ENCODE results near the gene FEM1B. TPM values are rescaled to one million over a fixed set of nuclear protein-coding genes. Genes with fewer than 3 reads are reported as not detected.
A peak's percentile ranks its signal among the peaks of the same experiment; 100 is the strongest.

FEM1B gene
- total RNA-seq, 1 donor from 2014 or later: 47.0 TPM

DNA sequence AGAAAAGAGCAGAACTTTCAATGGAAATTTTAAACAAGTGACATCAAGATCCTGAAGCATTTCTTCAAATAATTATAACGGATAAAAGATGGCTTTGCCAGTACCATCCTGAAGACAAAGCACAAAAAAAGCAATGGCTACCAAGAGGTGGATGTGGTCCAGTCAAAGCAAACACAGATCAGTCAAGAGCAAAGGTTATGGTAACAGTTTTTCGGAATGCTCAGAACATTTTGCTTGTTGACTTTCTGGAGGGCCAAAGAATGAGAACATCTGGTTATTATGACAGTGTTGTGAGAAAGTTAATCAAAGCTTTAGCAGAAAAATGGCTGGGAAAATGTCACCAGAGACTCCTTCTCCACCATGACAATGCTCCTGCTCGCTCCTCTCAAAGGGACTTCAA is 31.5 kb downstream of the FEM1B start:
- DNase-seq: no peak

DNA sequence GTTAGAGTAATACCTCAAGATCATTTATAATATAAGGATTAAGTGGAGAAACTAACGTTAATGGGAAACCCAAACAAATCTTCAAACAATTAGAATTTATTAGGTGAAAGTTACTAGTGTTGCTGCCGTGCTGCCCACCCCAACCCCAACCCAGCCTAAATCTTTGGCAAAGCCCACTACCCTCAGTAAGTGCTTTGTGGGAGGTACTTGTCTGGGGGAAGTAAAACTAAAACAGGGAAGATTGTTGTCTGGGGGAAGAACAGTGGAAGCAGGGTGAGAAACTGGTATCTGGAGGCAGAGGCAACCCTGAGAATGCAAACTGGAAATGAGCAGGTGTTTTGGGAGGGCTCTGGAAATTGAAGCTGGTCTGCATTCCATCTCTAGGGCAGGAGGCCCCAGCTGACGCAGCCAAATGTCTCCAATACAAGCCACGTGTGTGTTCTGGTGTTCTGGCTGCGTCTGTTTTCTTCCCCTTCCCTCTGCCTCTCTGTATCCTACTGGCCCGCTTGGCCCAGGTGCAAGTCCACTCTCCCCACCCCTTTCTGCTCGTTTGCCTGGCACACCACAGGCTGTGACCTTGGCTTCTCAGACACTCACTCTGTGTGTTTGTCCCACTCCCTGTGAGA is 32.7 kb downstream of the FEM1B start:
- no peak for DNase-seq

DNA sequence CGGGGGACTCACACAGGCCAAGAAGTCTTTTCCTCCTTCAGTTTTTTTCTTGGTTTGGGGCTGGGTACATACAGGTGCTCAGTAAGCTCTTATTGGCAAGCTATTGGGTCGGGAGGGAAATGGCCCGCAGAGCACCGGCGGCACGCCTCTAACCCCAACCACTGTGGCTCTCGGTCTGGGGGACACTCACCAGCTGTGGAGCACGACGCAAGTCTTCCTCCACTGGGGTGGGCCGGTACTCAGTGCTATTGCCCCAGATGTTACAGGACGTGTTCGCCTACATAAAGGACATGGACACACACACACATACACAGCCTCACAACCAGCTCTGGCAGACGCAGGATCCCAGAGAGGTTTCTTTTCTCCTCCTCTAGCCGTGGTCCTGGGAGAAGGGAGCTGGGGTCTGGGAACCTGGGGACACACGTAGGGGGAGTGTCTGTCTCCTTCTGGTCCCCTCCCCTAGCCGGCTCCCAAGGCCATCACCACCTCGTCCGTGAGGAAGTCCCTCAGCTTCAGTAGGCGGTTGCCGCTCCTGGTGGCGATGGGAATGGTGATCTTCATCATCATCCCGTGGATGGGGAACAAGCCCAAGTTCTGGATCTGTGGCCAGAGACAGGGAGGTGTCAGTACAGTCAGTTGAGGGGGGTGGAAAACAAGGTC is 33.4 kb downstream of the FEM1B start:
- no peak for DNase-seq

DNA sequence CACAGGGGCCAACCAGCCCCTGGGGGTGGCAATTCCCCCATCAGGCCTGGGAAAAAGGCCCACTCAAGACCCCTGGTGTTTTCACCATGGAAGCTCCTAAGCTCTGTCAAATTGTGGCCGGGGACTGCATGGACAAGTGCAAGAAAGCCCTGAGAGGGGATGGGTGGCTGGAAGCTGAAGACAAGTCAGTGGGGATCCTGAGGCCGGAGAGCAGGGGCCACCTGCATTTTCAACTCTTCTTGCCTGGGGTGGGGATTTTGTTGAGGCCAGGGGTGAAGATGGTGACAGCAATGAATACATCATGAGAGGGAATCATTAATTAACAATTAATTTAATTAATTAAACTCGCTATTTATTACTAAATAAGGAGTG is 33.9 kb downstream of the FEM1B start:
- no peak for DNase-seq

DNA sequence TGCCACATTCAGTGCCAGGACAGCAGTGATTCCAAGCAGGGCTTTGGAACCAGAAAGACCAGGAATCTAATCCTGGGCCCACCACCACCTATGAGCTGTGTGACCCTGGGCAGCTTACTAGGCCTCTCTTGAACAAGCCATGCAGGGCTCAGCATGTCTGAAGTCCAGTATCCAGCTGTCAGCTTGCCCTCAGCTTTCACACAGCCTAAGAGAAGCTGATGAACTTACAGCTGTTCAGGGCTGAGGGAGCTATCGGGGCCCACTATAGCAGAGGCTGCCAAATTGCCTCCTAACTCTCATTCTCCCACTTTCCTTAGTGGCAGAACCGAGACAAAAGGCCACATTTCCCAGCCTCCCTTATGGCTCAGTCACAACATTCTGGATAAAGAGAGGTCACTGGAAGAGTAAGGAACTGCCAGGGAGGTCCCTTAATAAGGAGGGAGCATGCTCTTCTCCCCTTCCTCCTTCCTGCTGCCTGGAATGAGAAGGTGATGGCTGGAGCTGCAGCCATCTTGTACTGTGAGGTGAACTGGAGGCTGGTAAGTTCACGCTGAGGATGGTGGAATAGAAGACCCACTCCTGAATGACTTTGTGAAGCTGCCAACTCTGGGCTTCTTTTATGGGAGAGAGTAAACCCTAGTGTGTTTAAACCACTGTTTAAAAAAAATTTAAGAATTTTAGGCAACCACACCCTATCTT is 34.5 kb downstream of the FEM1B start:
- no peak for DNase-seq

DNA sequence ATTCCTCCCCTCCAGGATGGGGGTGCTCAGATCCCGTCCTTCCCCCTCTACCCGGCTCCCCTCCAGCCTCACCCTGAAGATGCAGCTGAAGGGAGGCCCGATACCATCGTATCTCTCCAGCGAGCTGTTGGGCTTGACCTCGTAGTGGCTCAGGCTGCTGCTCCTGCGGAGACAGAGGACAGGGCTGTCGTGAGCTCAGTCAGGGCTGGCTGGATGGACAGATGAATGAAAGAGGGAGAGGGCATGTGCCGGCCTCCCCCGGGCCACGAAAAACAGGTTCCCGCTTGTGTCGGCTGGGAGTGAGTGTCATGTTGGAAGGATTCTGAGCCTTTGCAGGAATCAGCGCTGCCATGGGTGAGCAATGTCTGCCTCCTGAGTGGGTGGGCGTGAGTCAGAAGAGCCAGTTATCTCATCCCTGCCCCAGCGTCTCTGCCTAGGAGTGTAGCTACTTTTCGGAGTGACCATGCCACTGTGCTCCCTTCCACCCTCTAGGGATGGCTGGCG is 35.2 kb downstream of the FEM1B start:
- no peak for DNase-seq

DNA sequence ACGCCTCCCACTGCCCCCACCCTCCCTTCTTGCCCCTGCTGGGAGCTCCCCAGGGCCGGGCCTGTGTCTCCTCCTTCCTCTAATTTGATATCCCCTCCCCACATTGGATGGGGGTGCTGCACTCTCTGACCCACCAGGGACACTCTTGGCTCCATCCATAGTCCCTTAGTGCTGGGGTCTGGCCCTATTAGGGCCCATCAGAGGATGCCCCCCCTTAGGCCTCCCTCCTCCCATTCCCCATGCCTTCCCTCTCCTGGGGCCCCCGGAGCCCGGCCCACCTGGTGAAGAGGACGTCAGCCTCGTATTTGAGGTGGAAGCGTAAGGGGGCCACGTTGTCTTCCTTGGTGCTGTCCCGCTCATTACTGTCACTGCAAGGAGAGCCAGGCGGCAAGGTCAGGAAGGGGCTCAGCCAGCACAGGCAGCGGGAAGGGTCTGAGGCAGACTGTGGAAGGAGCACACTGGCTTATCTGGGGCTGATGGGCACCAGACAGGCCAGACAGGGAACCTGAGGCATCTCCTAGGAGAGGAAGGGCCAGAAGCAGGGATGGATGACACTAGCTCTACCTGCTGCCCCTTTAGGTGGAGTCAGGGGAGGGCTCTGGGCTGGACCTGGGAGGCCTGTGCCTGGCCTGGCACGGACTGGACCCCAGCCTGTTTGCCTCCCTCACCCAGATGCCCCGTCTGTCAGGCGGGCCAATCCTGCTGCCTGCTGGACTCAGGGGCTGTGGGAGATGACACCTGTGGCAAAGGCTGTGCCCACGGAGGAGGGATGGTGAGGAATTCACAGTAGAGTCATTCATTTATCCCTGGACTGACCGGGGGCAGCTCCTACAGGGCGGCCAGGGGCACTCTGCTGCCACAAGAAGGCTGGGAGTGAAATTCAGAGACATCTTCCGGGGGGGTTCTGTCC is 36.2 kb downstream of the FEM1B start:
- DNase-seq: no peak

DNA sequence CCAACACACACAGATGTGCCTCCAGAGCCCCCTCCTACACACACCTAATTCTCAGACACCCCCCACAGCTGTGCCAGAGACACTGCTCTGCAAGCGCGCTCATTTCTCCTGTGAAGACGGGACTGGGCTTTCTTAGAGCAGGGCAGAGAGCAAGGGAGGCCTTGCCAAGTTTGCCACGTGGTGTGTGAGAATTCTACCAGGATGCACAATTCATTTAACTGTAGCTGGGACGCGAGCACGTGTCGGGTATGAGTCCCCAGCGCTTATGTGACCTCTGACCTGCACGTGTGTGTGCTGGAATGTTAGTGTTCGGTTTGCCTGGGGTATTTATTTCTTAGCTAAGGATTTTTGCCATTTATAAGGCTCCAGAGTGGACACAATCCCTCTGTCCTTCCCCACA is 37.0 kb downstream of the FEM1B start:
- no peak for DNase-seq

DNA sequence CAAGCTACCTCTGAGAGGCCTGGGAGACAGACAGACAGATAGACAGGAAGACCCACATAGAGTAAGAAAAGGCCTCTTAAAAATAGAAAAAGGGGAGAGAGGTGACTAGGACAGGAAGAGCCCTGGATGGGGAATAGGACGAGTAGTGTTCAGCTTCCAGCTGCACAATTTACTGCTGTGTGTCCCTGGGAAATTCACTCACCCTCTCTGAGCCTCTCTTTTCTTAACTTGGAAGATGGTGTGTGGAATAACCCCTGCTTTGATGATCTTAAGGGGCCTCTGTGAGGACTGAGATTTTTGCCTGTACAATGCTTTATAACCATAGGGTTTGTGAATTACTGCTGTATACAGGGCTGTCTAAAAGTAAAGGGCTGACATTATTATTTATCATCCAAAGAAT is 37.5 kb downstream of the FEM1B start:
- DNase-seq: no peak

DNA sequence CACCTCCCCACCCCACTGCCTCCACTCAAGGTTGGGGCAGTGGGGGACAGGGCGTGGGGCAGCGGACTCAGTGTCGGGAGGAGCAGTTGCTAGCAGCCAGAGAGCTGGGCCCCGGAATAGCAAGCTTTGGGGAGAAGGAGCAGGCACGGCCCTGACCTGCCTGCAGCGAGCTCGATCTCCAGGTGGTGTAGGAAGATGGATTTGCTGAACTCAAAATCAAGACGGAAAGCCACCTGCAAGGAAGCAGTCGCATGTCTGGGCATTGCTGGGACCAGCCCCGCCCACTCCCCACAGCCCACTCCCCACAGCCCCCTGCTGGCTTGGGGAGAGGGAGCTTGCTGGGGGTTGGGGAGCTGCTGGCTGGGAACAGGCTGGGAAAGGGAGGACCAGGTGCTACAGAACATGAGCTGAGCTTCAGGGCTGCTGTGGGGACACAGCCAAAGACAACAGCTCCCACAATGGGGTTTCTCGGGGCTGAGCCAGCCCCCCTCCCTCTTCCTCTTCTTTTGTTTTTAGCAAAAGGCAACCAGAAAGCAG is 38.0 kb downstream of the FEM1B start:
- DNase-seq: peak; percentile 74

DNA sequence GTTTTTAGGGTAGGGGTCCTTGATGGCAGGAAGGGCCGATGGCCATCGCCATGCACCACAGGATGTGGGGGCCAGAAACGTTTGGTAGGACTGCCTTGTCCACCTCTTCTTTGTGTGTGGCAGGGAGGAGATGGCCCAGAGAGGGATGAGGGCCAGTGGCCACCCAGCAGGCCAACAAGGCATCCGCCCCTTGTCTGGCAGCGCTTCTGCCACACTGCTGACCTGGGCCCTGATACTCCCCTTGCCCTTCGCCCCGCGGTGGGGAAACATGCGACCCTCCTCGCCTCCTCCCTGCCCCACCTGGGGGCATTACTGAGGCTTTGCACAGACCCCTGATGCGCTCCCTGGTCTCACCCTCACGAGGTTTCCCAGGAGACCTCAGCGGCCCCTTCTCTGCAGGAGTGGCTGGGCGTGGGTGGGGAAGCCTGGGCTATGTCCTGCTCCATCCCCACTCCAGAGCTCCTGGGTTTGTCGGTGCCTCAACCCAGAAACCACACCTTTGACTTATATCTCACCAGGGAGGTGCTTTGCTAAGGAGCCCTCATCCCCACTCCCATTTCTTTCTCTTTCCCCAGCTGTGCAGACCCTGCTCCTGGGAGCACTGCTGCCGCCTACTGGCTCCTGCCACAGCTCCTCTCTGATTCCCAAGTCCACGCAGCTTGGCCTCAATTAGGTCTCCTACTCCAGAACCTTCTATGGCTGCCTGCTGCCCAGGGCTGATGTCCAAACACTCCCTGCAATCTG is 38.7 kb downstream of the FEM1B start:
- peak; percentile 52 for DNase-seq

DNA sequence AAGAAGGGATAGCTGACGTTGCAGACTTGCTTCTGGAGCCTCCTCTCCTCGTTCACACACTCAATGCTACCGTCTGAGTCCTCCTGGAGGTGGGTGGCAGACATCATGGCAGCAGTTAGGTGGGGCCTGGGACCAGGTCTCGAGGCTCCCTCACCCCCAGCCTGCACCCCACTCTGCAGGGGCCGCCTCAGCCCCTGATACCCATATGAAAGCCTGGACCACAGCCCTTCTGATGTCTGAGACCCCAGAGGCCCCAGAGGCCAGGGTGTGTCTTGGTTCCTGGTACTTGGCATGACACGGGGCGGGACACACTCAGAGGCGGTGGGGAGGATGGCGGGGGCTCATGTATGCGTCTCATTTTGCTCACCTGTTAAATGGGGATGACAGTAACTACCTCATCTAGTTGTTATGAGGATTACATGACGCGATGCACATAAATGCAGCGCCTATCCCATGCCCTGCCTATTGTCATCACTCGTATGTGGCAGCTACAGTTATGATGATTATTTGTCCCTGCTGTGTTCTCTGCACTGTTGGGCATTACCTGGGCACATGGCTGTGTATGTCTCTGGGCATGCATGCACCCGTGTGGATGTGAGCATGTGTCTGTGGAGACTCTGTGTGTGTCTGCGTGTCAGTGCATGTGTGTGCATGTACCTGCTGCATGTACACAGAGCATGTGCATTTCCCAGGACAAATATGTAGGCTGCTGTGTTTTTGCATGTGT is 39.9 kb downstream of the FEM1B start:
- DNase-seq: no peak

DNA sequence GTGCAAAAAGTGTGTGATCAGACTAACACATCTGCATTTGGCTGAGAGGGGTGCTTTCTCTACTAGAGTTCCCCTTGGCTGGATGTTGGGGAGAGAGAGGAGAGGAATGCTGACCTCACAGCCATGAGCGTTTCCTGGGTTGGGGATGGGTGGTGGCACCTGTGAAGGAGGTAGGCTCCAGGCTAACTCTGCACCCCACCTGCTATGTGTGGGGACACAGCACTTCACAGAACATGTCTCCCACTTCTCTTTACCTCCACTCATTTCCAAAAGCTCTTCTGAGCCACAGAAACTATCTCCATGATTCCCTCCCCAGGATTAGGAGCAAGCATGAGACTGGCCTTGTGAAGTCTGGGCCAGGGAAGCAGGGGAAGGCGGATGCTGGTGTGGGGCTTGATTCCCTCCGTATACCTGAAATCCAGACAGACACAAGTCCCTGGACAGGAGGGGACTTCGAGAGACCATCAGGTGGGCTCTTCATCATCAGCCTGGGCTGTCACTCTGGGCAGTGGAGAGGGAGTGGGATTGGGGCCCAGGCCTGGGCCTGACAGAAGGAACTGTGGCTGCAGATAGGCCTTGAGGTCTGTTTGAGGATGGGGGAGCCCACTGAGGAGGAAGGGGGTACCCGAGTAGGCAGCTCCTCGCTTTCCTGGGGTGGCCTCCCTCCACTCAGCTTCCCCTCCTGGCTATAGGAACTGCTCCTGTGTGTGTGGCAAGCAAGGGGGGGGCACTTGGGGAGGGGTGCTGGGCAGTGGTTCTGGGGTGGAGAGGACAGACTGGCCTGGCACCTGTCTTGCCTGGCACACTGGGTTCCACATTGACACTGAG is 40.7 kb downstream of the FEM1B start:
- no peak for DNase-seq

DNA sequence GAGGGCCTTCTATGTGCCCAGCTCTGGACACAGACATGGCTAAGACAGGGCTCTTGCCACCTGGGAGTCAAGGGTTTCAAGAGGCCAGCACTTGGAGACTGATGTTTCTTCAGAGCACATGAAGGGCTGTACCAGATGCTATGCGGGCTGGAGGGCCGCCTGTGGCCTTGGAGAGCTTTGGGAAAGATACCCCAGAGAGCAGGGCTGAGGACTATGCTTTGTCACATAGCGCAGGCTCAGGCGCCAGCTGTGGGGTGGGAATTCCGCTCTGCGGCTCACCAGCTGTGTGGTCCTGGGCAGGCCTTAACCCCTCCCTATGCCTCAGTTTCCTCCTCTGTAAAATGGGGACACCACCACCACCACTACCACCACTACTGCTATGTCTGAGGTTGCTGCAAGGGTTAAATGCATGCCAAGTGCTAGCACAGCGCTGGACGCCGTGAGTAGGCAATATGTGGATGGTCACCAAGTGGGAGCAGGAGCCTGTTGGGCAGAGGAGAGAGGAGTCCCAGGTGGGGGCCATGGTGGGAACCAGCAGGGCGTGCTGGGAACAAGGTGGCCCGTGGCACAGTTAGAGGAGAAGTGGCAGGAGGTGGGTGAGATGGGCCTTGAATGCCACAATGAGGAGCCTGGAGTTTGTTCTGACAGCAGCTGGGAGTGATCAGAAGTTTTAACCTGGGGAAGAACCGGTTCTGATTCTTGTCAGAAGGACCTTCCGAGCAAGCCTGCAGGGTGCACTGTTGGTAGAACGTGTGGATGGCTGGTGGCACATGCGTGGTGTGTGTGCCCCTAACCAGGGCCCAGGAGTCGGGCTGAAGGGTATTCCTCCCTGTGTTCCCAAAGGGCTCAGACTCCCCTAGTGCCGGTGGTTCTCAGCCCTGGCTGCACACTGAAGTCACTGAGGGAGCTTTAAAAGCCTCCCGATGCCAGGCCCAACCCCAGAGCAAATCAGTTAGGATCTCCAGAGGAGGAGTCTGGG is 41.7 kb downstream of the FEM1B start:
- no peak for DNase-seq

DNA sequence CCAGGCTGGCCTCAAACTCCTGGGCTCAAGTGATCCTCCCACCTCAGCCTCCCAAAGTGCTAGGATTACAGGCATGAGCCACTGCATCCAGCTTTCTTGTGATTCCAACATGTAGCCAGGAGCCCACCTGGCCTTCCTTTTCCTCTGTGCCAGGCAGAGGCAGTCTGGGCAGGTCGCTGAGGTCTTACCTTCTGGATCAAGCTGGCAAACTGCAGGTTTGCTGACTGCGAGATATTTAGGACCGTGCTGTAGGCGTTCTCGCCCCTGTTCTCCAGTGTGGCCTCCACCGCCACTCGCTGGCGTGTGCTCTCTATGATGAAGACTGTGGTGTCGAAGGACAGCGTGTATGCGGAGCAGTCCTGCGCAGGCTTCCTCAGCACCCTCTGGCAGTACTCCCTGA is 42.5 kb downstream of the FEM1B start:
- no peak for DNase-seq

DNA sequence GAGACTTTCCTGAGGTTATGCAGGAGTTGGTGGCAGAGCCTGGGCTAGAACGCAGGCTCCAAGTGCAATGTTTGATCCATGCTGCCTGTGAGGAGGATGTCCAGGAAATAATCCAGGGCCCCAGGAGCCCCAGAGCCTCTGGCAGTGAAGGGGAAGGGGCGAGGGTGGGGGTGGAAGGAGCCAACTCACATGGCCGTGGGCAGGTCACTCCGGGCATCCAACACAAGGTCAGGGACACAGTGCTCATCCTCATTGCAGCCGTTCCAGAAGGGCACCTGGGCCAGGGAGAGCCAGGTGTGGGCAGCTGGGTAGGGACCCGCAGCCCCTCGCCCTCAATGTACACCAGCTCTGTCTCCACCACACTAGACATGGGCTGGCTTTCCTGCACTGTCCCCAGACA is 43.7 kb downstream of the FEM1B start:
- DNase-seq: no peak

DNA sequence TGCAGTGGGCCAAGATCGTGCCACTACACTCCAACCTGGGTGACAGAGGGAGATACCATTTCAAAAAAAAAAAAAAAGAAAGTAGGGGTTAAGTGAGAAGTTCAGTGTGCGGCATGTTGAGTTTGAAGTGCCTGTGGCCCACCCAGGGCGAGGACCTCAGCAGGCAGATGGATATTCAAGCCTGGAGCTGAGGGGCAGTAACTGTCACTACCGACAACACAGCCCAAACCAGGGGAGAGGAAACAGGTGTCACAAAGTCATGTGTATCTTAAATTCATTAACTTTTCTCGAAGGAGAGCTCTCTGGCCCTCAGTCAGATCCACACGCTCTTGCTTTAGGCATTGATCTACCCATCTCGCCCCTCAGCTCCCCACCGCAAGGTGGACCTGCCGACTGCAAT is 45.3 kb downstream of the FEM1B start:
- DNase-seq: no peak

DNA sequence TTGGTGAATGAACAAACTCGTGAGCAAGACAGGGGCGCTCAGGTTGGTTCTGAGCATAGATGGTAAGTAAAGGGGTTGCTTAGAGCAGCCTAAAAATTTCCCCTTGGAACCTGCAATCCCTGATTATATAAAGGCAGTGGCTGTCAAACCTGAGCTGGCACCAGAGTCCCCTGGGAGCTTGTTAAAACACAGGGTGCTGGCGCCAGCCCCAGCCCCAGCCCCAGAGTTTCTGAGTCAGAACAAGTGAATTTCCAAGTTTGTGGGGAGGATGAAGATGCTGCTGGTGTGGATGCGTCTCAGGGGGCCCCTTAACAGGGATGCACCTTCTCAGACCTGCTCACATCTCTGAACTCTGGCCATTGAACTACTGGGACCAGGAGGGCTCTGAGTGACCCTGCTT is 48.2 kb downstream of the FEM1B start:
- DNase-seq: no peak
